Lung microvascular endothelial cell (primary cell): ENCODE results near the gene COL15A1. TPM values are rescaled to one million over a fixed set of nuclear protein-coding genes. Genes with fewer than 3 reads are reported as not detected.

Experiments
- DNase-seq, 2 donors: peaks; one replicate each; pipeline versions ENCODE4 v3.0.0 to v3.0.0-alpha.2; 2010; ENCODE audit warnings: low read depth in 2 of 2
- total RNA-seq: library from RNA; depleted of rRNA; stranded (reverse); fragments of >200 nt; gene quantifications from 2 replicates; pipeline ENCODE4 v1.2.1, GENCODE V29; 2014

Gene COL15A1
- total RNA-seq, 1 donor from 2014 or later: not detected

DNA sequence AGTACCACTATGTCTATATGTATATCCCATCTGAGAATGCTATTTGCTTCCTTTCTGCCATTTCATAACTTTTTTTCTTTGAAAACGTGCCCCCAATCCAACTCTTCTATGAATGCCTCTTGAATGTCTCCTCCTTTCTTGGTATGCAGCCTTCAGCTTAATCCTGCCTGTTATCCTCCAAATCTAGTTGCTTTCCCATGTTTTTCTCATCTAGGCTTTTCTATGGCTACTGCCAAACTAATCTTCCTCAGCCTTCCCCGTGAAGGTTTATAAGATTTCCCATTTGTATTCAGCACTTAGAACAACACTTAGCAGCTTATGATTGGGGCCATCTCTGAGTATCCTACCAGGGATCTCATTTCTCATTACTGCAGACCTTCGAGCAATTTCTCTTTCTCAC is 163.7 kb downstream of the COL15A1 start:
- no peak for DNase-seq

- DNase-seq: no peak
Observed at GRCh38 chr9:99108131-99108530, 164.4 kb downstream of the COL15A1 start.

DNA sequence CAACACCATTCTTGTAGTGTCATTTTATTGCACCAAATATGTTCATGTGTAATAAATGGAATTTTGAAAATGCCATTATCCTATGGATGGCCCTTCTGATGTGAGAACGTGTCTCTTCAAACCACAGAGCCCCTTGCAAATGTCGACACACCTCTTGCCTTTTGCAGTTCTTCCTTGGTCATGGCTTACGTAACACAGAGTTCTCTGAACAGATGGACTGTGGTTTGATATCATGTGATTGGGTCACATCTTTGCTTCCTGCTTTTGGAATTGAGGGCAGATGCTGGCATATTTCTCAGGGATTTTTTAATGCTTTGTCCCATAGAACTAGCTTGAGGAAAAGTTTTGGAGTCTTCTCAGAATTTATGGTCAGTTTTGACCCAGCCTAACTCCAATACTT is 165.8 kb downstream of the COL15A1 start:
- DNase-seq: peak in 1 of 2 donors; percentile 7

DNA sequence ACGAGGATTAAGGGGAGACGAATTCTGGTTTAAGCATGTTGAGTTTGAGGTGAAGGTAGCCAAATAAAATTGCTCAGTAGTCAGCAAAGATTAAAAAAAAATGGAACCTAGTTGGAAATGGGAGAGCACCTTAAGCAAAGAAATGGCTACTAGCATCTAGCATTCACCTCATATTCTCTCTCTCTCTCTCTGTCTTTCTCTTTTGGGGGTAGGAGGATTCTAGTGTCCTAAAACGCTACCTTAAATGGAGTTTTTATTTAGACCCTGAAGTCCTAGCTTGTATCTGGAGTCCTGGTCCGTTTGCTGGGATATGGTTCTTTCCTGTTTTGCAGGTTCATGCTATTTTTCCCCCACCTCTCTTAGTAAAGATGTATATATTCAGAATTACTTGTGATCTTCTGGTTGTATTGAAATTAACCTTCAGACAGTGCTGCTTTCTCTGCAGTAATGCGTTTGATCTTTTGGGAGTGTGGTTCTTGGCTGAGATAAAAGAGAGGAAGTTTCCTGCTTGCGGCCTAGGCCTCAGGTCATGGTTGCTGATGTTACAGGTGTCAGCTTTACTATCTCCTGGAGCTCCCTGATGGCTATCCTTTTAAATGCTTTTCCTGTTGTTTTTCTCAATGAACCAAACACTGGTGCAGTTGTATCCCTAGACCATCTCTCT is 169.2 kb downstream of the COL15A1 start:
- no peak for DNase-seq

DNA sequence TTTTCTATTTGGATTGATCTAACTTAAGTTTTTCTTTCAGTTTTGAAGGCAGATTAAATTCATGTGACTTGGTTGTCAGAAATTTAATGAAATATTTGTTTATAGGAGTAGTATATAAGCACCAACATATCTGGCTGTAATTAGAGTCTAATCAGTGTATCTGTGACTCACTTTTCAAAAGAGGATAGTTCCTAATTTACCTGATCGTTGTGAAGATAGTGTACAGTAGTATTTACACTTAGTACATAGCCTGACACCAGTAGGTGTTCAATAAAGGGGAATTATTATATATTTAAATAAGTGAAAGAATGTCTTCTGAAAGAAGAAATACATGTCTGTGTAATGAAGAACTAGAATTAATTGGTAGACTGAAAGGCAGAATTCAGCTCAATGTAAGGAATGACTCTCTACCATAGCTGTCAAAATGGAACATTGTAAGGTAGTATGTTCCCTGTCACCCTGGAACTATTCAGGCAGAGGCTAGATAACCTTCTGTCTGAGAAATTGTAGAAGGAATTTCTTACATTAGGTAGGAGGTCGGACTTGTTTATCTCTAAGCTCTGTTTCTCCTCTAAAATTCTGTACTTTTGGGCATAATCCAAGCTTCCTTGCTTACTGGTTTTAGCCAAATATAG is 169.8 kb downstream of the COL15A1 start:
- DNase-seq: no peak

GRCh38 chr9:99114049-99114440 is 170.3 kb downstream of the COL15A1 start:
- no peak for DNase-seq

GRCh38 chr9:99114846-99115500 is 171.3 kb downstream of the COL15A1 start:
- no peak for DNase-seq

GRCh38 chr9:99116003-99116411 is 172.3 kb downstream of the COL15A1 start:
- DNase-seq: no peak

DNA sequence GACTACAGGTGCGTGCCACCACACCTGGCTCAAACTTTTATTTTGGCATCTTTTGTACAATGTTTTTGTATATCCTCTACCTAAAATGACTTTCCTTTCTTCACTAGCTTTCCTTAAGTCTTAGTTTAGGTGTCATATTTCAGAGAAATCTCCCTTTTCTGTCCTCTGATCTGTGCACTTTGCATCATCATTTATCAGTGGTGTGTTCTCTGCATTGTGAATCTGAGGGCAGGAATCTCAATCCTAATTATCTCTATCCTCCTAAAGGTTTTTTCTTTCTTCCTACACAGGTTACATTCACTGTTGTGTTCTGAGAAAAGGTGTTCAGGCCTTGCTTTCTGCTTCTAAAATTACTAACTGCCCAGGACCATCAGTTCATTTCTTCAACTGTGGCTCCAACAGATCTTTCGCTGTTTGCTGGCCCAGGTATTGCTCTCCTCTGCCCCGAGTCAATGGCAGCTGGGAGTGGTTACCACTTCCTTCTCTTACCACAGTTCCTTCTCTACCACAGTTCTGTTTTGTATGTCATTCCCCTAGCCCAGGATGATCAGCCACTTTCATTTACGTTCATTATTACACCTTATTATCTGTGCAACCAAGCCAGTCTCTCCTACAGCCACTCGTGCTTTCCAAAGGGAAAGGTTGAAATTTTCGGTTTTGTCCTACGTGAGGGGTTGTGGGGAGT is 175.2 kb downstream of the COL15A1 start:
- no peak for DNase-seq

DNA sequence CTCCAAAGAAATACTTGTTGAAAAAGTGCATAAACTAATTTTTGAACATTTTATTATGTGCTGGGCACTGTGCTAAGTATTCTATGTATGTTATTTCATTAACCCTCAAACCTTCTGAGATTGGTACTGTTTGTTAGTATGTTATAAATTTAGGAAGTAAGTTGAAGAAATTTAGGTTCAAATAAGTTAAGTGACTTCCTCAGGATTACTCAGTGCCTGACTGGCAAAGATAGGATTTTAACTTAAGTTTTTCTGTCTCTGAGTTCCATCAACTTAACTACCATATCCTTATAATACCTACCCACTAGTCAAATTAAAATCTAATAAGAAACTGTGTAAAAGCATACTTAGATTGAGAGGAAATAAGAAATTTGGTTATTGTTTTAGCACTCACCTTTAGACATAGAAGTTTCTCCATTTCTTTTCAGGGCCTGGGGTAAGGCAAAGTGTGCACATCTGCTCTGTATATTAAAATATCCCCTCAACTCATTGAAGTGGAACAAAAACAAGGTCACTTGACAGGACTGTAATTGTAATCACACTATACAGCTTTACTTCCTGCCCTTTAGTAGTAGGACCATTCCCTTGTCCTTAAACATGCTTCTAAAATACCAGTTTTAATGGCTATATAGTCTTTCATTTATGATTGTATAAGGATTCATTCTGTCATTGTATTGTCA is 176.4 kb downstream of the COL15A1 start:
- DNase-seq: no peak

Other genes starting within 250 kb of the COL15A1 start
- 1.2 and 5.9 TPM in 2 replicates for gene GABBR2, start 235.0 kb upstream of the COL15A1 start, total RNA-seq
- 6.3 and 7.3 TPM in 2 replicates for gene ANKS6, start 147.4 kb upstream of the COL15A1 start, total RNA-seq
- gene GALNT12, start 136.2 kb upstream of the COL15A1 start, total RNA-seq: under 0.01 and 0.22 TPM in 2 replicates
- 10.2 and 13.5 TPM in 2 replicates for gene TGFBR1, start 161.2 kb downstream of the COL15A1 start, total RNA-seq